ENCODE measurements around the gene ABCC8.

Gene ABCC8

GRCh38 chr11:17387254-17387653, 89.4 kb downstream of the ABCC8 start:
- TF ChIP-seq CTCF (IDR thresholded peaks at IDR 0.05; ENCODE audit: insufficient read depth, low read length, poor library complexity, severe bottlenecking), result no peak
- Histone ChIP-seq H3K27me3 (replicated peaks; ENCODE audit: control insufficient read depth, insufficient read depth, low read length) (no peaks in the 10 kb centered on the region; the same call in 1 of the 2 replicates), H3K36me3 (ENCODE audit: control insufficient read depth, insufficient read depth, low read length) (no peaks in the 10 kb centered on the region), H3K4me3 (replicated peaks; ENCODE audit: low read depth, low read length) (no peak overlapping the region)
- DNase-seq (ENCODE audit: extremely low read depth, insufficient read length), result no peak

DNA sequence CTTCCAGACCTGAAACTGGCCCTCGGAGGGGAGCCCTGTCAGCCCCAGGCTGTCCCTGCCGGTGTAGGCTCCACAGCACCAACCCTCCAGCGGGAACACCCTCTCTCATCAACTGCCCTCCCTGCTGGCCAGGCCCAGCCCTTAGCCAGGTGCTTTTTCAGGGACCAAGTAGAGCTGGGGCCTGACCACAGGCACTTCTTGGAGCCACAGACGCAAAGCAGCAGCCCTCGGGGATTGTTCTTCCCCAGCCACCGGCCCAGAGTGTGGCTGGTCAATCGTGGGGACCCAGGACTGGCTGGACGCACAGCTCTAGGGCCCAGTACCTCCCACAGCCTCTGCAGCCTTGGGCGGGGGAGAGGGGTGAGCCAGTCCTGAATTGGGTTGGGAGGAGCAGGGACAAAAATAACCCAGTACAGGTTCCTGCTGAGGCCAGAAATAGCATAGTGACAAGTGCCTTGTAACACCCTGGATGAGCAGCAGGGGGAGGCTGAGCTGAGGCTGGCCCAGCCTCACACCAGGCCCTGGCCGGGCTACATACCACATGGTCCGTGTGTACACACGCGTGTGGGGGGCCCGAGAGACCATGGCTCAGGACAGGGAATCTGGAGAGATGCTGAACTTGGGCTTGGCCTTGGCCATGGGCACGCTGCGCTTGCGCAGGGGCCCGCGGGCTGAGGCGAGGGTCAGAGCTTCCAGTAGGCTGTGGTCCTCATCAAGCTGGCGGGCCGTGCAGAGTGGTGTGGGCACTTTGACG, 90.1 kb downstream of the ABCC8 start:
- DNase-seq (ENCODE audit: extremely low read depth, insufficient read length), result peak; percentile 43
- Histone ChIP-seq H3K36me3 (ENCODE audit: control insufficient read depth, insufficient read depth, low read length) (no peaks in the 10 kb centered on the region), H3K4me3 (replicated peaks; ENCODE audit: low read depth, low read length) (no peak overlapping the region), H3K27me3 (replicated peaks; ENCODE audit: control insufficient read depth, insufficient read depth, low read length) (no peaks in the 10 kb centered on the region; the same call in 1 of the 2 replicates)
- peak; percentile 85 for TF ChIP-seq CTCF (IDR thresholded peaks at IDR 0.05; ENCODE audit: insufficient read depth, low read length, poor library complexity, severe bottlenecking)

DNA sequence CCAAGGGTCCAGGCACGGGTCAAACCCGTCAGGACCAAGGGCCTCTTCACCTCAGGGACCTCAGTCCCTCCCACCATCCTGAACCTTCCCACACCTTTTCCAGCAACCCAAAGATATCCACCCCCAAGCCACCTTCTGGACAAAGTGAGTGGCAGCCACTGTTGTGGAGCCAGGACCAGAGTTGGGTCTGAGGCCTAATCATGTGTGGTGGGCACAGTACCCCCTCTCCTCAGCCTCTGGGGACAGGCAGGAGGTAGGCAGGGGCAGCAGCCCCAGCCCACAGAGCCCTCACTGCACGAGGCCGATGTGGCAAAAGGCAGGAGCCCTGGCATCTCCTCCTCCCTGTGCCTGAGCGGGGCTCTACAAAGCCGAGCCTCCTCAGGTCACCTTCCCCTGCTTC, 90.7 kb downstream of the ABCC8 start:
- DNase-seq (ENCODE audit: extremely low read depth, insufficient read length), result no peak
- Histone ChIP-seq H3K36me3 (ENCODE audit: control insufficient read depth, insufficient read depth, low read length) (no peaks in the 10 kb centered on the region), H3K4me3 (replicated peaks; ENCODE audit: low read depth, low read length) (no peak overlapping the region), H3K27me3 (replicated peaks; ENCODE audit: control insufficient read depth, insufficient read depth, low read length) (no peaks in the 10 kb centered on the region; the same call in 1 of the 2 replicates)
- no peak for TF ChIP-seq CTCF (IDR thresholded peaks at IDR 0.05; ENCODE audit: insufficient read depth, low read length, poor library complexity, severe bottlenecking)

GRCh38 chr11:17385492-17385891, 91.2 kb downstream of the ABCC8 start:
- TF ChIP-seq CTCF (IDR thresholded peaks at IDR 0.05; ENCODE audit: insufficient read depth, low read length, poor library complexity, severe bottlenecking), result no peak
- Histone ChIP-seq H3K36me3 (ENCODE audit: control insufficient read depth, insufficient read depth, low read length) (no peaks in the 10 kb centered on the region), H3K27me3 (replicated peaks; ENCODE audit: control insufficient read depth, insufficient read depth, low read length) (no peaks in the 10 kb centered on the region; the same call in 1 of the 2 replicates), H3K4me3 (replicated peaks; ENCODE audit: low read depth, low read length) (no peak overlapping the region)
- no peak for DNase-seq (ENCODE audit: extremely low read depth, insufficient read length)

DNA sequence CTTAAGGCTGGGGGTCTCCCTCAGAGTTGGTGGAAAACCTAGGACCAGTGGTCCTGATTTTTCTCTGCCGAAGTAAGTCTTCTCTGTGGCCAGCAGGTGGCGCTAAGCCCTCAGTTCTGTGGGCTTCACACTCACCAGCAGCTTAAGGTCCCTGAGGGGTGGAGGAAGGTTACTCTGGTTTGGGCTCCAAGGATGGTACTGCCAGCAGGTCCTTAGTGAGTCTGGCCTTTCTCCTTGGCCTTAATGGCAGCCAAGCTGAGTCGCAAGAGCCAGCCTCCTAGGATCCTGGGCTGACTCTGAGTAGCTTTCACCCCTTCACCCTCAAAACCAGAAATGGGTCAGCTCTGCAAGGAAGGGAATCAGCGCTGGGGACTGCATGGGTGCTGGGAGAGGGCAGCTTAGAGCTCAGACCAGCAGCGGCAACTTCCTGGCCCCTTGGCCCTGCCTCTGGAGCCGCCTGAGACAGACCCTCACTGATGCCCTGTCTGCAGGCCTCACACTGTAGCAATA, 92.6 kb downstream of the ABCC8 start:
- peak; percentile 37 for DNase-seq (ENCODE audit: extremely low read depth, insufficient read length)
- H3K36me3 ChIP-seq (ENCODE audit: control insufficient read depth, insufficient read depth, low read length), result no peaks in the 10 kb centered on the region
- TF ChIP-seq CTCF (IDR thresholded peaks at IDR 0.05; ENCODE audit: insufficient read depth, low read length, poor library complexity, severe bottlenecking), result peak; percentile 88
- H3K4me3 ChIP-seq (replicated peaks; ENCODE audit: low read depth, low read length), result no peak overlapping the region
- H3K27me3 ChIP-seq (replicated peaks; ENCODE audit: control insufficient read depth, insufficient read depth, low read length), result no peaks in the 10 kb centered on the region
